Activated CD4-positive, CD25-positive, alpha-beta regulatory T cell treated with anti-CD3 and anti-CD28 coated beads, Interleukin-2, amount 50 U/mL, for 72 hours (primary cell): ENCODE results near the gene KRT28.
"Not testable (repeated sequence)": the region's sequence is repeated elsewhere in the genome, so short reads cannot be mapped to it uniquely, and the experiment has no call there.

Source experiments
- DNase-seq: peaks from one replicate; pipeline ENCODE4 v3.0.0; 2021

The KRT28 gene

GRCh38 chr17:40777459-40777858 is 22.3 kb downstream of the KRT28 start:
- DNase-seq = no peak

GRCh38 chr17:40775945-40776344 is 23.8 kb downstream of the KRT28 start:
- DNase-seq = no peak

- DNase-seq = no peak
Measured at GRCh38 chr17:40772101-40772500, 27.7 kb downstream of the KRT28 start, which contains the start of gene KRT26. KRT26 (minus strand) TSS chr17:40772201; CDS start chr17:40772113, 88 bp downstream.

GRCh38 chr17:40765657-40766056 is 34.1 kb downstream of the KRT28 start:
- DNase-seq = no peak

- DNase-seq = no peak
Measured at GRCh38 chr17:40763752-40764151, 36.0 kb downstream of the KRT28 start.

GRCh38 chr17:40760105-40761016 is 39.4 kb downstream of the KRT28 start:
- DNase-seq = no peak

- no peak for DNase-seq
Measured at GRCh38 chr17:40755231-40755630, 44.5 kb downstream of the KRT28 start, which contains the start of gene KRT25. KRT25 (minus strand) TSS chr17:40755331; CDS start chr17:40755271, 60 bp downstream.

- DNase-seq = no peak
Measured at GRCh38 chr17:40753804-40754203, 46.0 kb downstream of the KRT28 start.

- no peak for DNase-seq
Measured at GRCh38 chr17:40751065-40751464, 48.7 kb downstream of the KRT28 start.

- DNase-seq = no peak
Measured at GRCh38 chr17:40750391-40750790, 49.4 kb downstream of the KRT28 start.

GRCh38 chr17:40748666-40749065 is 51.1 kb downstream of the KRT28 start:
- not testable (repeated sequence) for DNase-seq
